MM.1S (cell line): ENCODE measurements around the gene COL6A1.

Experiments used
- EZH2 ChIP-seq: fragments of 300-600 bp; sonication (generic); optimal IDR thresholded peaks from 2 replicates; pipeline ENCODE3; 2017; ENCODE audit warnings: low read depth, mild to moderate bottlenecking, antibody characterized with exemption, low read length, mixed read lengths
- EZH2phosphoT487 ChIP-seq: fragments of 300-600 bp; sonication (generic); IDR thresholded peaks from 2 replicates; pipeline ENCODE4 v1.6.1; 2018; ENCODE audit warnings: antibody characterized with exemption, low read length
- TF ChIP-seq, protein P1 (sequence below): fragments of 300-600 bp; sonication (generic); IDR thresholded peaks from 2 replicates; pipeline ENCODE4 v1.5.1; 2016; ENCODE audit warnings: antibody characterized with exemption, low read length, mixed read lengths

DNA sequence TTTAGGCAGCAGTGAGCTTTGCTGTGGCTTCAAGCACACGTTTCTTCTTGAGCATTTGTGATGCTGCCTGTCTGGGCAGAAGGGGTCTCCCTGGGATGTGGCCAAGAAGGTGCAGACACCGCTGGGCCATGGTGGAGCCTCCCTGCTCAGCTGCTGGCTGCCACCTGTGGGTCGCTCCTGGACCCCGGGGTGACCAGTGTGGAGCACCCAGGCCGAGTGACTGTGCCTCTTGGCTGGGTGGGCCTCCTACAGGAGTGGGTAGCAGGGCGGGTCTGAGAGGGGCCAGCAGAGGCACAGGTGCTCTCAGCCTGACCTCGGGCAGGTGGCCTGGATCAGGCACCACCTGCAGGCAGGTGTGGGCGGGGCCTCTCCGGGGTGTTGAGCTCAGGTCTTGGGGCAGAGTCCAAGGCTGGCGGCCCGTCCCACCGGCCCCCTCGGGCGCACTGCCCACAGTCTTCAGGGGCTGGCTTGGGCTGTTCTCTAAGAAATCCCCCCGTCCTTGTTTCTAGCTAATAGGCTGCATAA, 42.0 kb upstream of the COL6A1 start:
- TF ChIP-seq, protein P1, sequence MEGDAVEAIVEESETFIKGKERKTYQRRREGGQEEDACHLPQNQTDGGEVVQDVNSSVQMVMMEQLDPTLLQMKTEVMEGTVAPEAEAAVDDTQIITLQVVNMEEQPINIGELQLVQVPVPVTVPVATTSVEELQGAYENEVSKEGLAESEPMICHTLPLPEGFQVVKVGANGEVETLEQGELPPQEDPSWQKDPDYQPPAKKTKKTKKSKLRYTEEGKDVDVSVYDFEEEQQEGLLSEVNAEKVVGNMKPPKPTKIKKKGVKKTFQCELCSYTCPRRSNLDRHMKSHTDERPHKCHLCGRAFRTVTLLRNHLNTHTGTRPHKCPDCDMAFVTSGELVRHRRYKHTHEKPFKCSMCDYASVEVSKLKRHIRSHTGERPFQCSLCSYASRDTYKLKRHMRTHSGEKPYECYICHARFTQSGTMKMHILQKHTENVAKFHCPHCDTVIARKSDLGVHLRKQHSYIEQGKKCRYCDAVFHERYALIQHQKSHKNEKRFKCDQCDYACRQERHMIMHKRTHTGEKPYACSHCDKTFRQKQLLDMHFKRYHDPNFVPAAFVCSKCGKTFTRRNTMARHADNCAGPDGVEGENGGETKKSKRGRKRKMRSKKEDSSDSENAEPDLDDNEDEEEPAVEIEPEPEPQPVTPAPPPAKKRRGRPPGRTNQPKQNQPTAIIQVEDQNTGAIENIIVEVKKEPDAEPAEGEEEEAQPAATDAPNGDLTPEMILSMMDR = no peak
- TF ChIP-seq EZH2phosphoT487 = no peak
- no peak for TF ChIP-seq EZH2
